ENCODE measurements around the gene SMG7. TPM values are rescaled to one million over a fixed set of nuclear protein-coding genes. Genes with fewer than 3 reads are reported as not detected.
A peak's percentile ranks its signal among the peaks of the same experiment; 100 is the strongest.
"Not testable (repeated sequence)": the region's sequence is repeated elsewhere in the genome, so short reads cannot be mapped to it uniquely, and the experiment has no call there.

The SMG7 gene
- 10 to 100 TPM; 18.4 to 49.3 (median 22.3) TPM for polyA plus RNA-seq
- long read RNA-seq, donor 1: 0 reads
- long read RNA-seq, donor 2: 0 reads
- long read RNA-seq, donor 3: 0 reads
- long read RNA-seq, donor 4: 0 reads
- long read RNA-seq, donor 5, partial matches to known transcripts: 9 of 9 reads
- long read RNA-seq, donor 5, other reads (novel, unspliced or antisense): 0 of 9 reads
- long read RNA-seq, donor 6: 0 reads
- long read RNA-seq, donor 7: 0 reads
- long read RNA-seq, donor 8: 0 reads
- long read RNA-seq, donor 9: 0 reads
- long read RNA-seq, donor 10, partial matches to known transcripts: 26 of 26 reads
- long read RNA-seq, donor 10, other reads (novel, unspliced or antisense): 0 of 26 reads

- 0% methylated on average over 55 to 70 of the region's 70 CpGs for WGBS, 3 donors
- no peaks in the 10 kb centered on the region for H3K36me3 ChIP-seq (ENCODE audit: control insufficient read depth in 3 of 3, insufficient read depth in 2 of 3, low read depth in 1 of 3, low read length in 3 of 3)
Measured at GRCh38 chr1:183472488-183473216, at the start of gene SMG7. TSS of gene SMG7 (plus strand) at chr1:183472499. CDS start at chr1:183472621, 122 bp downstream.

GRCh38 chr1:183423541-183423940 is 48.8 kb upstream of the SMG7 start:
- H3K27ac ChIP-seq (ENCODE audit: low read depth in 1 of 3, low read length in 2 of 3): no peak overlapping the region
- H3K36me3 ChIP-seq (ENCODE audit: control insufficient read depth in 3 of 3, insufficient read depth in 2 of 3, low read depth in 1 of 3, low read length in 3 of 3): no peaks in the 10 kb centered on the region
- no peaks in the 10 kb centered on the region for H3K9me3 ChIP-seq (ENCODE audit: control insufficient read depth in 2 of 2, insufficient read depth in 1 of 2, low read depth in 1 of 2, low read length in 1 of 2)
- H3K27me3 ChIP-seq (ENCODE audit: control insufficient read depth in 3 of 3, insufficient read depth in 3 of 3, low read length in 3 of 3): peaks cover 0 to 21% (median 13%) of the 10 kb centered on the region in 3 donors
- WGBS, 3 donors: 23 to 47% (median 37%) methylated on average over 1 of the region's 1 CpG
- H3K4me1 ChIP-seq (ENCODE audit: control insufficient read depth in 3 of 3, insufficient read depth in 2 of 3, low read depth in 1 of 3, low read length in 2 of 3): no peaks in the 10 kb centered on the region
- DNase-seq: no peak
- no peak for FAIRE-seq
- no peak overlapping the region for H3K4me3 ChIP-seq (ENCODE audit: low read depth in 1 of 3, low read length in 3 of 3)

More at GRCh38 chr1:183472488-183473216, at the start of gene SMG7:
- peak within 1 kb of the TSS; percentile 95 to 99 (median 96) for H3K27ac ChIP-seq (ENCODE audit: low read depth in 1 of 3, low read length in 2 of 3)
- no peaks in the 10 kb centered on the region for H3K9me3 ChIP-seq (ENCODE audit: control insufficient read depth in 2 of 2, insufficient read depth in 1 of 2, low read depth in 1 of 2, low read length in 1 of 2)
- FAIRE-seq: no peak
- peak in 1 of 2 donors; percentile 33 for DNase-seq
- peak within 1 kb of the TSS; percentile 93 to 98 (median 98) for H3K4me3 ChIP-seq (ENCODE audit: low read depth in 1 of 3, low read length in 3 of 3)
- H3K27me3 ChIP-seq (ENCODE audit: control insufficient read depth in 3 of 3, insufficient read depth in 3 of 3, low read length in 3 of 3): no peaks in the 10 kb centered on the region
- peaks cover 0 to 5% (median 1%) of the 10 kb centered on the region in 3 donors for H3K4me1 ChIP-seq (ENCODE audit: control insufficient read depth in 3 of 3, insufficient read depth in 2 of 3, low read depth in 1 of 3, low read length in 2 of 3)

- Histone ChIP-seq H3K27ac (ENCODE audit: low read depth in 1 of 3, low read length in 2 of 3) (no peak overlapping the region), H3K27me3 (ENCODE audit: control insufficient read depth in 3 of 3, insufficient read depth in 3 of 3, low read length in 3 of 3) (peaks cover 0 to 16% (median 12%) of the 10 kb centered on the region in 3 donors), H3K4me1 (ENCODE audit: control insufficient read depth in 3 of 3, insufficient read depth in 2 of 3, low read depth in 1 of 3, low read length in 2 of 3) (no peaks in the 10 kb centered on the region), H3K4me3 (ENCODE audit: low read depth in 1 of 3, low read length in 3 of 3) (no peak overlapping the region), H3K9me3 (ENCODE audit: control insufficient read depth in 2 of 2, insufficient read depth in 1 of 2, low read depth in 1 of 2, low read length in 1 of 2) (no peaks in the 10 kb centered on the region), H3K36me3 (ENCODE audit: control insufficient read depth in 3 of 3, insufficient read depth in 2 of 3, low read depth in 1 of 3, low read length in 3 of 3) (no peaks in the 10 kb centered on the region)
- no peak for DNase-seq
- FAIRE-seq: no peak
Measured at GRCh38 chr1:183424691-183425090, 47.6 kb upstream of the SMG7 start.

- H3K36me3 ChIP-seq (ENCODE audit: control insufficient read depth in 3 of 3, insufficient read depth in 2 of 3, low read depth in 1 of 3, low read length in 3 of 3); FAIRE-seq; H3K4me3 ChIP-seq (ENCODE audit: low read depth in 1 of 3, low read length in 3 of 3); H3K27me3 ChIP-seq (ENCODE audit: control insufficient read depth in 3 of 3, insufficient read depth in 3 of 3, low read length in 3 of 3); DNase-seq; H3K27ac ChIP-seq (ENCODE audit: low read depth in 1 of 3, low read length in 2 of 3); H3K9me3 ChIP-seq (ENCODE audit: control insufficient read depth in 2 of 2, insufficient read depth in 1 of 2, low read depth in 1 of 2, low read length in 1 of 2); H3K4me1 ChIP-seq (ENCODE audit: control insufficient read depth in 3 of 3, insufficient read depth in 2 of 3, low read depth in 1 of 3, low read length in 2 of 3): not testable (repeated sequence)
- WGBS, 3 donors: 8 to 44% (median 29%) methylated on average over 2 to 3 of the region's 3 CpGs
Measured at GRCh38 chr1:183427591-183427990, 44.7 kb upstream of the SMG7 start.

- Histone ChIP-seq H3K4me3 (ENCODE audit: low read depth in 1 of 3, low read length in 3 of 3) (no peak overlapping the region), H3K27ac (ENCODE audit: low read depth in 1 of 3, low read length in 2 of 3) (no peak overlapping the region), H3K36me3 (ENCODE audit: control insufficient read depth in 3 of 3, insufficient read depth in 2 of 3, low read depth in 1 of 3, low read length in 3 of 3) (no peaks in the 10 kb centered on the region), H3K9me3 (ENCODE audit: control insufficient read depth in 2 of 2, insufficient read depth in 1 of 2, low read depth in 1 of 2, low read length in 1 of 2) (no peaks in the 10 kb centered on the region), H3K27me3 (ENCODE audit: control insufficient read depth in 3 of 3, insufficient read depth in 3 of 3, low read length in 3 of 3) (peaks cover 0 to 2% (median 0%) of the 10 kb centered on the region in 3 donors), H3K4me1 (ENCODE audit: control insufficient read depth in 3 of 3, insufficient read depth in 2 of 3, low read depth in 1 of 3, low read length in 2 of 3) (no peaks in the 10 kb centered on the region)
- WGBS, 3 donors: 77 to 87% (median 81%) methylated on average over 4 of the region's 4 CpGs
- FAIRE-seq: no peak
- no peak for DNase-seq
Measured at GRCh38 chr1:183431840-183432547, 40.3 kb upstream of the SMG7 start.

- WGBS, 3 donors: 15 to 50% (median 37%) methylated on average over 2 of the region's 2 CpGs
- peaks cover 0 to 2% (median 0%) of the 10 kb centered on the region in 3 donors for H3K27me3 ChIP-seq (ENCODE audit: control insufficient read depth in 3 of 3, insufficient read depth in 3 of 3, low read length in 3 of 3)
- no peak overlapping the region for H3K4me3 ChIP-seq (ENCODE audit: low read depth in 1 of 3, low read length in 3 of 3)
- no peaks in the 10 kb centered on the region for H3K9me3 ChIP-seq (ENCODE audit: control insufficient read depth in 2 of 2, insufficient read depth in 1 of 2, low read depth in 1 of 2, low read length in 1 of 2)
- no peak overlapping the region for H3K27ac ChIP-seq (ENCODE audit: low read depth in 1 of 3, low read length in 2 of 3)
- no peak for FAIRE-seq
- H3K36me3 ChIP-seq (ENCODE audit: control insufficient read depth in 3 of 3, insufficient read depth in 2 of 3, low read depth in 1 of 3, low read length in 3 of 3): no peaks in the 10 kb centered on the region
- DNase-seq: peak in 1 of 2 donors; percentile 5
- no peaks in the 10 kb centered on the region for H3K4me1 ChIP-seq (ENCODE audit: control insufficient read depth in 3 of 3, insufficient read depth in 2 of 3, low read depth in 1 of 3, low read length in 2 of 3)
Measured at GRCh38 chr1:183432548-183432875, 39.8 kb upstream of the SMG7 start.

- no peak for FAIRE-seq
- H3K27me3 ChIP-seq (ENCODE audit: control insufficient read depth in 3 of 3, insufficient read depth in 3 of 3, low read length in 3 of 3): peaks cover 0 to 2% (median 0%) of the 10 kb centered on the region in 3 donors
- H3K36me3 ChIP-seq (ENCODE audit: control insufficient read depth in 3 of 3, insufficient read depth in 2 of 3, low read depth in 1 of 3, low read length in 3 of 3): no peaks in the 10 kb centered on the region
- H3K27ac ChIP-seq (ENCODE audit: low read depth in 1 of 3, low read length in 2 of 3): no peak overlapping the region
- H3K4me1 ChIP-seq (ENCODE audit: control insufficient read depth in 3 of 3, insufficient read depth in 2 of 3, low read depth in 1 of 3, low read length in 2 of 3): no peaks in the 10 kb centered on the region
- 11 to 44% (median 13%) methylated on average over 1 of the region's 1 CpG for WGBS, 3 donors
- no peaks in the 10 kb centered on the region for H3K9me3 ChIP-seq (ENCODE audit: control insufficient read depth in 2 of 2, insufficient read depth in 1 of 2, low read depth in 1 of 2, low read length in 1 of 2)
- no peak for DNase-seq
- H3K4me3 ChIP-seq (ENCODE audit: low read depth in 1 of 3, low read length in 3 of 3): no peak overlapping the region
Measured at GRCh38 chr1:183433703-183434102, 38.6 kb upstream of the SMG7 start.

GRCh38 chr1:183435497-183435896 is 36.8 kb upstream of the SMG7 start:
- no peaks in the 10 kb centered on the region for H3K9me3 ChIP-seq (ENCODE audit: control insufficient read depth in 2 of 2, insufficient read depth in 1 of 2, low read depth in 1 of 2, low read length in 1 of 2)
- no peaks in the 10 kb centered on the region for H3K36me3 ChIP-seq (ENCODE audit: control insufficient read depth in 3 of 3, insufficient read depth in 2 of 3, low read depth in 1 of 3, low read length in 3 of 3)
- WGBS, 3 donors: 75 to 88% (median 87%) methylated on average over 2 of the region's 2 CpGs
- DNase-seq (no peak), FAIRE-seq (no peak)
- no peaks in the 10 kb centered on the region for H3K4me1 ChIP-seq (ENCODE audit: control insufficient read depth in 3 of 3, insufficient read depth in 2 of 3, low read depth in 1 of 3, low read length in 2 of 3)
- no peak overlapping the region for H3K4me3 ChIP-seq (ENCODE audit: low read depth in 1 of 3, low read length in 3 of 3)
- H3K27ac ChIP-seq (ENCODE audit: low read depth in 1 of 3, low read length in 2 of 3): no peak overlapping the region
- H3K27me3 ChIP-seq (ENCODE audit: control insufficient read depth in 3 of 3, insufficient read depth in 3 of 3, low read length in 3 of 3): no peaks in the 10 kb centered on the region
